Smooth muscle cell (in vitro differentiated cells): ENCODE data around the gene SLC1A7. TPM values are rescaled to one million over a fixed set of nuclear protein-coding genes. Genes with fewer than 3 reads are reported as not detected.
A peak's percentile ranks its signal among the peaks of the same experiment; 100 is the strongest.

Experiments
- DNase-seq: peaks from one replicate; lab custom pipeline; 2025; ENCODE audit not compliant: unreplicated experiment; lab: John Stamatoyannopoulos, UW
- H2AFZ ChIP-seq: fragments of 200-600 bp; sonication (generic); 2 replicates; pipeline ENCODE4 v1.6.0; 2016; ENCODE audit warnings: antibody characterized with exemption, low read depth, mild to moderate bottlenecking
- H3F3A ChIP-seq: fragments of 200-600 bp; sonication (generic); 2 replicates; pipeline ENCODE4 v1.6.0; 2017; ENCODE audit warnings: antibody characterized with exemption, low read depth
- H3K27ac ChIP-seq: fragments of 200-600 bp; sonication (generic); 2 replicates; pipeline ENCODE4 v1.5.1; 2016; ENCODE audit warnings: low read depth, mild to moderate bottlenecking
- H3K27me3 ChIP-seq: fragments of 200-600 bp; sonication (generic); 2 replicates; pipeline ENCODE4 v1.6.1; 2016; ENCODE audit warnings: low read depth, mild to moderate bottlenecking
- H3K36me3 ChIP-seq: fragments of 200-600 bp; sonication (generic); 2 replicates; pipeline ENCODE4 v1.5.1; 2016; ENCODE audit warnings: low read depth
- H3K4me1 ChIP-seq: fragments of 200-600 bp; sonication (generic); 2 replicates; pipeline ENCODE4 v1.5.1; 2016; ENCODE audit warnings: low read depth
- H3K4me2 ChIP-seq: fragments of 200-600 bp; sonication (generic); 2 replicates; pipeline ENCODE4 v1.6.0; 2016; ENCODE audit warnings: mild to moderate bottlenecking
- H3K4me3 ChIP-seq: fragments of 200-600 bp; sonication (generic); 2 replicates; pipeline ENCODE4 v1.5.1; 2016; ENCODE audit warnings: mild to moderate bottlenecking
- H3K79me2 ChIP-seq: fragments of 200-600 bp; sonication (generic); 2 replicates; pipeline ENCODE4 v1.6.0; 2016; ENCODE audit warnings: low read depth, mild to moderate bottlenecking
- H3K9ac ChIP-seq: fragments of 200-600 bp; sonication (generic); 2 replicates; pipeline ENCODE4 v1.6.0; 2016; ENCODE audit warnings: low read depth
- H3K9me3 ChIP-seq: fragments of 200-600 bp; sonication (generic); replicated peaks from 2 replicates; pipeline ENCODE4 v1.5.1; 2016; ENCODE audit warnings: low read depth
- H4K20me1 ChIP-seq: fragments of 200-600 bp; sonication (generic); 2 replicates; pipeline ENCODE4 v1.6.0; 2016; ENCODE audit warnings: low read depth
- CTCF ChIP-seq: fragments of 200-600 bp; sonication (generic); IDR thresholded peaks from 2 replicates; pipeline ENCODE4 v1.5.1; 2017; ENCODE audit warnings: borderline replicate concordance, mild to moderate bottlenecking, antibody characterized with exemption; ENCODE audit not compliant: insufficient read depth, poor library complexity, severe bottlenecking
- WGBS: methylation state at CpG from one replicate; pipeline ENCODE4 v1.1.7; 2016; ENCODE audit warnings: low lambda C conversion rate; 5-methylcytosine and 5-hydroxymethylcytosine counted together
- polyA plus RNA-seq: library from polyadenylated mRNA; unstranded; fragments of >200 nt; fragmentation: Nextera tagmentation; extraction: Ambion mirVana; gene quantifications from 2 replicates; pipeline ENCODE4 v1.2.1, GENCODE V29; 2016
- total RNA-seq: library from RNA; depleted of rRNA; stranded (reverse); fragments of >200 nt; gene quantifications from 2 replicates; pipeline ENCODE4 v1.2.3, GENCODE V29; 2014

SLC1A7 gene
- total and polyA plus RNA-seq, 2 experiments from 2014 or later: 0.05 TPM; not detected in 1

GRCh38 chr1:53141487-53142055 is 867 bp downstream of the SLC1A7 start:
- H3K9me3 ChIP-seq: no peaks in the 10 kb centered on the region
- WGBS: 92% methylated on average over 14 of the region's 15 CpGs

GRCh38 chr1:53140451-53140850 is 2.0 kb downstream of the SLC1A7 start:
- H3K27ac ChIP-seq: no peak overlapping the region
- H3K36me3 ChIP-seq: no peaks in the 10 kb centered on the region
- H4K20me1 ChIP-seq: no peaks in the 10 kb centered on the region
- DNase-seq: no peak
- H3K4me3 ChIP-seq: no peak overlapping the region
- H3K79me2 ChIP-seq: no peaks in the 10 kb centered on the region
- peaks cover 11% of the 10 kb centered on the region for H3K4me1 ChIP-seq
- H3K27me3 ChIP-seq: no peaks in the 10 kb centered on the region
- H3F3A ChIP-seq: peaks cover 11% of the 10 kb centered on the region
- no peaks in the 10 kb centered on the region for H3K9me3 ChIP-seq
- H3K9ac ChIP-seq: no peak overlapping the region
- no peak overlapping the region for H2AFZ ChIP-seq
- peak overlapping the region; percentile 6 for H3K4me2 ChIP-seq
- TF ChIP-seq CTCF: no peak
- WGBS: 92% methylated on average over 3 of the region's 3 CpGs

More at GRCh38 chr1:53141487-53142055, 867 bp downstream of the SLC1A7 start:
- no peak overlapping the region for H3K9ac ChIP-seq
- no peak for TF ChIP-seq CTCF
- H3K36me3 ChIP-seq: no peaks in the 10 kb centered on the region
- no peaks in the 10 kb centered on the region for H4K20me1 ChIP-seq
- no peak overlapping the region for H3K4me3 ChIP-seq
- H3K27ac ChIP-seq: no peak overlapping the region
- peaks cover 11% of the 10 kb centered on the region for H3K4me1 ChIP-seq
- peaks cover 13% of the 10 kb centered on the region for H3F3A ChIP-seq
- no peaks in the 10 kb centered on the region for H3K79me2 ChIP-seq
- no peak overlapping the region for H3K4me2 ChIP-seq
- H2AFZ ChIP-seq: no peak overlapping the region
- no peaks in the 10 kb centered on the region for H3K27me3 ChIP-seq
- no peak for DNase-seq

- H3F3A ChIP-seq: peaks cover 9% of the 10 kb centered on the region
- H3K4me2 ChIP-seq: peak overlapping the region; percentile 6
- H3K4me1 ChIP-seq: peaks cover 11% of the 10 kb centered on the region
- H3K79me2 ChIP-seq: no peaks in the 10 kb centered on the region
- H3K9ac ChIP-seq: no peak overlapping the region
- no peaks in the 10 kb centered on the region for H3K9me3 ChIP-seq
- H3K27ac ChIP-seq: no peak overlapping the region
- no peaks in the 10 kb centered on the region for H4K20me1 ChIP-seq
- H2AFZ ChIP-seq: no peak overlapping the region
- no peaks in the 10 kb centered on the region for H3K36me3 ChIP-seq
- TF ChIP-seq CTCF: no peak
- no peaks in the 10 kb centered on the region for H3K27me3 ChIP-seq
- DNase-seq: no peak
- no peak overlapping the region for H3K4me3 ChIP-seq
Measured at GRCh38 chr1:53139951-53140361, 2.5 kb downstream of the SLC1A7 start.
